Panc1 (cell line): ENCODE data around the gene TMX1. TPM values are rescaled to one million over a fixed set of nuclear protein-coding genes. Genes with fewer than 3 reads are reported as not detected.

ENCODE experiments used
- ATAC-seq: fragments of 200-7000 bp; cut with Tn5 transposase; 2 replicates; pipeline ENCODE4 v1.9.1; 2020; ENCODE audit warnings: mild to moderate bottlenecking, moderate library complexity
- BruUV-seq: library from RNA; stranded (reverse); fragments of 400-500 nt; replicated peaks from 2 replicates; lab custom pipeline; 2021; lab: Mats Ljungman, UMichigan
- CTCF ChIA-PET: fragments of 300-600 bp; sonication (Branson Sonifier 250); formaldehyde crosslinking; loops from one replicate; lab custom pipeline; 2022; ENCODE audit warnings: antibody characterized with exemption; lab: Charles Lee
- POLR2A ChIA-PET: fragments of 300-600 bp; sonication (Branson Sonifier 250); formaldehyde crosslinking; loops from one replicate; lab custom pipeline; 2022; ENCODE audit warnings: antibody characterized with exemption; lab: Charles Lee
- DNase-seq: peaks from one replicate; pipeline ENCODE4 v3.0.0-alpha.2; 2010; ENCODE audit warnings: low read depth, low spot score
- H3K27ac ChIP-seq: 2 replicates; pipeline ENCODE4 v1.5.1; 2011; ENCODE audit warnings: mild to moderate bottlenecking, low read length, inconsistent platforms
- H3K27me3 ChIP-seq: fragments of 200-500 bp; sonication (Bioruptor generic); 2 replicates; pipeline ENCODE4 v1.6.0; 2014; ENCODE audit warnings: low read length, inconsistent platforms; ENCODE audit not compliant: control insufficient read depth, insufficient read depth
- H3K36me3 ChIP-seq: fragments of 200-500 bp; sonication (Bioruptor generic); 2 replicates; pipeline ENCODE4 v1.5.1; 2014; ENCODE audit warnings: inconsistent platforms, mild to moderate bottlenecking, low read length, moderate library complexity; ENCODE audit not compliant: control insufficient read depth, insufficient read depth
- H3K4me1 ChIP-seq: 2 replicates; pipeline ENCODE4 v1.5.1; 2011; ENCODE audit warnings: inconsistent platforms, mild to moderate bottlenecking, low read length, moderate library complexity; ENCODE audit not compliant: control insufficient read depth, insufficient read depth
- H3K4me3 ChIP-seq, 2 experiments: 2 replicates each; pipeline ENCODE4 v1.5.1; 2011 to 2012; ENCODE audit warnings: low read depth in 2 of 2, low read length in 2 of 2, mild to moderate bottlenecking in 2 of 2, inconsistent platforms in 1 of 2, moderate library complexity in 1 of 2
- H3K9me3 ChIP-seq: fragments of 200-500 bp; sonication (Bioruptor generic); 2 replicates; pipeline ENCODE4 v1.5.1; 2014; ENCODE audit warnings: low read depth, mild to moderate bottlenecking, inconsistent platforms, low read length, moderate library complexity; ENCODE audit not compliant: control insufficient read depth, insufficient read depth
- POLR2AphosphoS5 ChIP-seq: IDR thresholded peaks from 2 replicates; pipeline ENCODE4 v1.6.1; 2012; ENCODE audit warnings: mild to moderate bottlenecking, low read depth, low read length, moderate library complexity
- TCF7L2 ChIP-seq: IDR thresholded peaks from 2 replicates; pipeline ENCODE4 v1.6.1; 2011; ENCODE audit warnings: mild to moderate bottlenecking, low read depth, low read length, inconsistent platforms
- in situ Hi-C: cut with HindIII; loops from 2 replicates; pipeline ENCODE4 v1.10.0; 2016; ENCODE audit warnings: low sequenced_read_pairs, low pct_unique_long_range_greater_than_20kb
- intact Hi-C: fragments of 100-400 bp; cut with micrococcal nuclease; formaldehyde crosslinking; loops from one replicate; pipeline ENCODE4 v1.10.0; 2022; ENCODE audit not compliant: unreplicated experiment
- total RNA-seq: library from RNA; stranded (reverse); gene quantifications from one replicate; pipeline ENCODE4 v1.2.1, GENCODE V29; 2021; ENCODE audit not compliant: unreplicated experiment
- TF ChIP-seq, protein P1 (sequence below), 2 experiments: IDR thresholded peaks; 2 replicates each; pipeline ENCODE4 v1.6.1; 2011 to 2012; ENCODE audit warnings: low read depth in 2 of 2, control low read depth in 1 of 2, low read length in 1 of 2, mild to moderate bottlenecking in 1 of 2, moderate library complexity in 1 of 2; ENCODE audit not compliant: insufficient read depth in 1 of 2
- TF ChIP-seq, protein P2 (sequence below): fragments of 450-650 bp; IDR thresholded peaks from 2 replicates; pipeline ENCODE4 v1.5.1; 2017; ENCODE audit warnings: mild to moderate bottlenecking

Gene TMX1
- total RNA-seq, 1 experiment from 2014 or later, result 34.9 TPM

DNA sequence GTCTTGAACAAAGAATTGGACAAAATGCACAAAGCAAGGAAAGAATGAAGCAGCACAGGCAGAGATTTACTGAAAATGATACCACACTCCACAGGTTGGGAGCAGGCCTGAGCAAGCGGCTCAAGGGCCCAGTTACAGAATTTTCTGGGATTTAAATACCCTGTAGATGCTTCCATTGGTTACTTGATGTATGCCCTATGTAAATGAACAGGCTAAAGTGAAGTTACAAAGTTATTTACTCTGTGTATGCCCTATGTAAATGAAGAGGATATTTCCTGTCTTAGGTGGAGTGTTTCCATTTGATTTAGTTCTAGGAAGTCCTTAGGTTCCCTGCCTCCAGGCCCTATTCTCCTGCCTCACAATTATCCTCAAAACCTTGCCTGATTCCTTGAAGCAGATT lies 36.6 kb downstream of the TMX1 start:
- Histone ChIP-seq H3K27ac (no peak overlapping the region), H3K27me3 (no peaks in the 10 kb centered on the region), H3K36me3 (no peaks in the 10 kb centered on the region), H3K9me3 (no peaks in the 10 kb centered on the region), H3K4me3 (no peak overlapping the region), H3K4me1 (no peaks in the 10 kb centered on the region)
- intact Hi-C loops, result no loop called here
- in situ Hi-C loops, result no loop called here
- TF ChIP-seq, protein P1, sequence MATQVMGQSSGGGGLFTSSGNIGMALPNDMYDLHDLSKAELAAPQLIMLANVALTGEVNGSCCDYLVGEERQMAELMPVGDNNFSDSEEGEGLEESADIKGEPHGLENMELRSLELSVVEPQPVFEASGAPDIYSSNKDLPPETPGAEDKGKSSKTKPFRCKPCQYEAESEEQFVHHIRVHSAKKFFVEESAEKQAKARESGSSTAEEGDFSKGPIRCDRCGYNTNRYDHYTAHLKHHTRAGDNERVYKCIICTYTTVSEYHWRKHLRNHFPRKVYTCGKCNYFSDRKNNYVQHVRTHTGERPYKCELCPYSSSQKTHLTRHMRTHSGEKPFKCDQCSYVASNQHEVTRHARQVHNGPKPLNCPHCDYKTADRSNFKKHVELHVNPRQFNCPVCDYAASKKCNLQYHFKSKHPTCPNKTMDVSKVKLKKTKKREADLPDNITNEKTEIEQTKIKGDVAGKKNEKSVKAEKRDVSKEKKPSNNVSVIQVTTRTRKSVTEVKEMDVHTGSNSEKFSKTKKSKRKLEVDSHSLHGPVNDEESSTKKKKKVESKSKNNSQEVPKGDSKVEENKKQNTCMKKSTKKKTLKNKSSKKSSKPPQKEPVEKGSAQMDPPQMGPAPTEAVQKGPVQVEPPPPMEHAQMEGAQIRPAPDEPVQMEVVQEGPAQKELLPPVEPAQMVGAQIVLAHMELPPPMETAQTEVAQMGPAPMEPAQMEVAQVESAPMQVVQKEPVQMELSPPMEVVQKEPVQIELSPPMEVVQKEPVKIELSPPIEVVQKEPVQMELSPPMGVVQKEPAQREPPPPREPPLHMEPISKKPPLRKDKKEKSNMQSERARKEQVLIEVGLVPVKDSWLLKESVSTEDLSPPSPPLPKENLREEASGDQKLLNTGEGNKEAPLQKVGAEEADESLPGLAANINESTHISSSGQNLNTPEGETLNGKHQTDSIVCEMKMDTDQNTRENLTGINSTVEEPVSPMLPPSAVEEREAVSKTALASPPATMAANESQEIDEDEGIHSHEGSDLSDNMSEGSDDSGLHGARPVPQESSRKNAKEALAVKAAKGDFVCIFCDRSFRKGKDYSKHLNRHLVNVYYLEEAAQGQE (IDR thresholded peaks at IDR 0.05; ENCODE audit: insufficient read depth in 1 of 2, low read depth in 2 of 2, low read length in 1 of 2), result no peak
- TF ChIP-seq TCF7L2 (no peak), POLR2AphosphoS5 (no peak)
- ChIA-PET CTCF (no interaction called here), POLR2A (no interaction called here)
- ATAC-seq, result no peak
- BruUV-seq, result no TSS peak
- DNase-seq, result no peak

DNA sequence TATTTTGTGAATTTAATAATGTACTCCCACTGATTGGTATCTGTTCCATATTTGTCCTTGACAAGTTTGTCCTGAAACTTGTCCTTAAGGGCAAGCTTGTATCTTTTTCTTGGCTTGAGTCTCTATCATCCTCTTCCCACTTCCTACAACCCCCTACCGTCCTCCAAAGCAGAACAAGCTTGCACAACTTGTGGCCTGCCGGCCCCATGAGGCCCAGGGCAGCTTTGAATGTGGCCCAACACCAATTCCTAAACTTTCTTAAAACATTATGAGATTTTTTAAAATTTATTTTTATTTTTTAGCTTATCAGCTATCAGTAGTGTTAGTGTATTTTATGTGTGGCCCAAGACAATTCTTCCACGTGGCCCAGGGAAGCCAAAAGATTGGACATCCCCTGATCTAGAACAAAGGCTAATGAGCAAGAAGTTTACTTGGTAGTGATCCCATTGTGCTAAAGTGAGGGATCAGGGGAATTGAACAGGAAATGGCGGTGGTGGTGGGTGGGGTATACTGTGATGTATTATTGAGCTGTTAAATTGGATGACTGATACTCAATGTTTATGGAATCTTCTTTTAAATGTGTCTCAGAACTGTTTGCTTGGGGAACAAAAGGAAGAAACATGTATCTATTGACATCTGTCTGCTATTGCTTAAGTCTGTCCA lies 37.8 kb downstream of the TMX1 start:
- H3K36me3 ChIP-seq, result no peaks in the 10 kb centered on the region
- H3K4me3 ChIP-seq, result no peak overlapping the region
- DNase-seq (no peak), ATAC-seq (no peak)
- no peak for TF ChIP-seq POLR2AphosphoS5
- POLR2A ChIA-PET, result no interaction called here
- no TSS peak for BruUV-seq
- in situ Hi-C loops, result no loop called here
- no peaks in the 10 kb centered on the region for H3K27me3 ChIP-seq
- no peaks in the 10 kb centered on the region for H3K9me3 ChIP-seq
- CTCF ChIA-PET, result no interaction called here
- no peaks in the 10 kb centered on the region for H3K4me1 ChIP-seq
- no peak overlapping the region for H3K27ac ChIP-seq
- intact Hi-C loops, result no loop called here

DNA sequence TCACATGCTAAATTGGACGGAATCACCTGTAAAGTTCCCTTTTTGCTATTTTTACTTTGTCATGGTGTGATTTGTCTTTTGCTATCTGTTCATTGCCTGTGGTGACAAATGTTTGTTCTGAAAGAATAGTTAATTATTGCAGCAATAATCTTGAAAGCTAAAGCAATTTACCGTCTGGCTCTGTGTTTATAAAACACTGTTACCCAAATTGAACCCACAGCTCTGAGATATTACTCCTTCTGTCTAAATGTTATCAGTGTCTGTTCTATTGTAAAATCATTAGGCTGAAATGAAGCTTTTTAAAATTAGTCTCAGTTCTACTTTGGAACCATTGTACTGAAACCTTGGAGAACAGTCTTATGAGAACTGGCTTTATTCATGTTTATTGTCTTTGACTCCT lies 42.5 kb downstream of the TMX1 start:
- CTCF ChIA-PET, result no interaction called here

More for the DNA sequence above, 42.5 kb downstream of the TMX1 start:
- intact Hi-C loops, result loop anchor here (10.0 kb wide), 1 partner anchor 372 kb away; the partner anchor contains the start of gene FRMD6
- no peak for DNase-seq
- H3K36me3 ChIP-seq, result no peaks in the 10 kb centered on the region; the same call in 1 of the 2 replicates
- ATAC-seq, result no peak
- no peaks in the 10 kb centered on the region for H3K9me3 ChIP-seq
- in situ Hi-C loops, result no loop called here
- BruUV-seq, result no TSS peak
- POLR2A ChIA-PET, result no interaction called here
- H3K4me1 ChIP-seq, result no peaks in the 10 kb centered on the region
- H3K27ac ChIP-seq, result no peak overlapping the region
- H3K27me3 ChIP-seq, result no peaks in the 10 kb centered on the region
- TF ChIP-seq POLR2AphosphoS5 (no peak), TCF7L2 (no peak)
- TF ChIP-seq, protein P1 (IDR thresholded peaks at IDR 0.05; ENCODE audit: insufficient read depth in 1 of 2, low read depth in 2 of 2, low read length in 1 of 2), result no peak
- TF ChIP-seq, protein P2, sequence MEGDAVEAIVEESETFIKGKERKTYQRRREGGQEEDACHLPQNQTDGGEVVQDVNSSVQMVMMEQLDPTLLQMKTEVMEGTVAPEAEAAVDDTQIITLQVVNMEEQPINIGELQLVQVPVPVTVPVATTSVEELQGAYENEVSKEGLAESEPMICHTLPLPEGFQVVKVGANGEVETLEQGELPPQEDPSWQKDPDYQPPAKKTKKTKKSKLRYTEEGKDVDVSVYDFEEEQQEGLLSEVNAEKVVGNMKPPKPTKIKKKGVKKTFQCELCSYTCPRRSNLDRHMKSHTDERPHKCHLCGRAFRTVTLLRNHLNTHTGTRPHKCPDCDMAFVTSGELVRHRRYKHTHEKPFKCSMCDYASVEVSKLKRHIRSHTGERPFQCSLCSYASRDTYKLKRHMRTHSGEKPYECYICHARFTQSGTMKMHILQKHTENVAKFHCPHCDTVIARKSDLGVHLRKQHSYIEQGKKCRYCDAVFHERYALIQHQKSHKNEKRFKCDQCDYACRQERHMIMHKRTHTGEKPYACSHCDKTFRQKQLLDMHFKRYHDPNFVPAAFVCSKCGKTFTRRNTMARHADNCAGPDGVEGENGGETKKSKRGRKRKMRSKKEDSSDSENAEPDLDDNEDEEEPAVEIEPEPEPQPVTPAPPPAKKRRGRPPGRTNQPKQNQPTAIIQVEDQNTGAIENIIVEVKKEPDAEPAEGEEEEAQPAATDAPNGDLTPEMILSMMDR, result no peak
- H3K4me3 ChIP-seq, result no peak overlapping the region
